ENCODE results near the gene COTL1.

DNA sequence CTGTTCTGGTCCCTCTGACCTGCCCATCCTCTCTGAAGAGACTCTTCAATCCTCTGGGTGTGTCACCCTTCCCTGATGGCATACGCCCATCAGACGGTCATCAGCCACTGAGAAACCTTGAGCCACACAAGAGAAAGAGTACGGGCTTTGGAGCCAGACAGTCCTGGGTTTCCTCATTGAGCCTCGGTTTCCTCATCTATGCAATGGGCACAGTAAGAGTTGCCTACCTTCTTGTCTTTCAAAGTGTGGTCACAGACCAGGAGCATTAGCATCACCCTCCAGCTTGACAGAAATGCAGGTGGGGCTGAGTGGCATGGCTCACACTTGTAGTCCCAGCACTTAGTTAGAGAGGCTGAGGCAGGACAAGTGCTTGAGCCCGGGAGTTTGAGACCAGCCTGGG, 87.3 kb downstream of the COTL1 start:
- TF ChIP-seq, protein P1, sequence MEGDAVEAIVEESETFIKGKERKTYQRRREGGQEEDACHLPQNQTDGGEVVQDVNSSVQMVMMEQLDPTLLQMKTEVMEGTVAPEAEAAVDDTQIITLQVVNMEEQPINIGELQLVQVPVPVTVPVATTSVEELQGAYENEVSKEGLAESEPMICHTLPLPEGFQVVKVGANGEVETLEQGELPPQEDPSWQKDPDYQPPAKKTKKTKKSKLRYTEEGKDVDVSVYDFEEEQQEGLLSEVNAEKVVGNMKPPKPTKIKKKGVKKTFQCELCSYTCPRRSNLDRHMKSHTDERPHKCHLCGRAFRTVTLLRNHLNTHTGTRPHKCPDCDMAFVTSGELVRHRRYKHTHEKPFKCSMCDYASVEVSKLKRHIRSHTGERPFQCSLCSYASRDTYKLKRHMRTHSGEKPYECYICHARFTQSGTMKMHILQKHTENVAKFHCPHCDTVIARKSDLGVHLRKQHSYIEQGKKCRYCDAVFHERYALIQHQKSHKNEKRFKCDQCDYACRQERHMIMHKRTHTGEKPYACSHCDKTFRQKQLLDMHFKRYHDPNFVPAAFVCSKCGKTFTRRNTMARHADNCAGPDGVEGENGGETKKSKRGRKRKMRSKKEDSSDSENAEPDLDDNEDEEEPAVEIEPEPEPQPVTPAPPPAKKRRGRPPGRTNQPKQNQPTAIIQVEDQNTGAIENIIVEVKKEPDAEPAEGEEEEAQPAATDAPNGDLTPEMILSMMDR (IDR thresholded peaks at IDR 0.05; ENCODE audit: insufficient read depth, low read depth, low read length) = no peak
- TF ChIP-seq EZH2 (IDR thresholded peaks at IDR 0.05; ENCODE audit: insufficient read depth, low read length) = no peak

All from astrocyte (in vitro differentiated cells and primary cell).